ENCODE data around the gene DPM2. TPM values are rescaled to one million over a fixed set of nuclear protein-coding genes. Genes with fewer than 3 reads are reported as not detected.

DPM2 gene
- total and polyA plus RNA-seq, 5 donors from 2014 or later: 27.5 to 35.7 (median 30.6) TPM

GRCh38 chr9:127923771-127924170, 13.9 kb downstream of the DPM2 start:
- no peaks in the 10 kb centered on the region for H3K36me3 ChIP-seq (ENCODE audit: control insufficient read depth, insufficient read depth, low read length)
- DNase-seq (no peak), ATAC-seq (ENCODE audit: low read depth in 2 of 2) (no peak)
- peaks cover 30% of the 10 kb centered on the region for H3K4me1 ChIP-seq (ENCODE audit: control insufficient read depth, insufficient read depth, low read length, poor library complexity, severe bottlenecking)
- Mint-ChIP-seq H3K9me3 (no peaks in the 10 kb centered on the region), H3K27me3 (peaks cover 24% of the 10 kb centered on the region), H3K4me1 (peaks cover 0 to 25% (median 15%) of the 10 kb centered on the region in 4 donors), H3K27ac (no peak overlapping the region), H3K4me3 (no peak overlapping the region), H3K36me3 (no peaks in the 10 kb centered on the region)
- no peaks in the 10 kb centered on the region for H3K9me3 ChIP-seq (ENCODE audit: control insufficient read depth in 2 of 2, low read length in 2 of 2)
- peaks cover 4% of the 10 kb centered on the region for H3K27me3 ChIP-seq (ENCODE audit: control insufficient read depth, insufficient read depth, low read length)
- no peak overlapping the region for H3K27ac ChIP-seq (ENCODE audit: insufficient read depth, low read length, poor library complexity, severe bottlenecking)
- no peak overlapping the region for H3K4me3 ChIP-seq (ENCODE audit: low read depth, low read length)

- Mint-ChIP-seq H3K4me1 (peaks cover 0 to 25% (median 14%) of the 10 kb centered on the region in 4 donors), H3K36me3 (no peaks in the 10 kb centered on the region), H3K4me3 (peak overlapping the region in 1 of 4 donors; percentile 32), H3K27me3 (peaks cover 20% of the 10 kb centered on the region), H3K9me3 (no peaks in the 10 kb centered on the region), H3K27ac (no peak overlapping the region)
- ATAC-seq (ENCODE audit: low read depth in 2 of 2) (no peak), DNase-seq (no peak)
- Histone ChIP-seq H3K27ac (ENCODE audit: insufficient read depth, low read length, poor library complexity, severe bottlenecking) (no peak overlapping the region), H3K9me3 (ENCODE audit: control insufficient read depth in 2 of 2, low read length in 2 of 2) (no peaks in the 10 kb centered on the region), H3K4me3 (ENCODE audit: low read depth, low read length) (no peak overlapping the region), H3K27me3 (ENCODE audit: control insufficient read depth, insufficient read depth, low read length) (peaks cover 4% of the 10 kb centered on the region), H3K4me1 (ENCODE audit: control insufficient read depth, insufficient read depth, low read length, poor library complexity, severe bottlenecking) (peaks cover 28% of the 10 kb centered on the region), H3K36me3 (ENCODE audit: control insufficient read depth, insufficient read depth, low read length) (no peaks in the 10 kb centered on the region)
These were observed 14.6 kb downstream of the DPM2 start for GRCh38 chr9:127923046-127923445.

GRCh38 chr9:127921557-127922120, 16.0 kb downstream of the DPM2 start:
- H3K27ac ChIP-seq (ENCODE audit: insufficient read depth, low read length, poor library complexity, severe bottlenecking): no peak overlapping the region
- H3K4me3 ChIP-seq (ENCODE audit: low read depth, low read length): no peak overlapping the region
- DNase-seq: peak; percentile 67 to 76 (median 76)
- H3K9me3 ChIP-seq (ENCODE audit: control insufficient read depth in 2 of 2, low read length in 2 of 2): no peaks in the 10 kb centered on the region
- Mint-ChIP-seq H3K9me3 (no peaks in the 10 kb centered on the region), H3K27me3 (peaks cover 20% of the 10 kb centered on the region), H3K27ac (peak overlapping the region in 2 of 3 donors; percentile 52 to 83), H3K36me3 (no peaks in the 10 kb centered on the region), H3K4me1 (peaks cover 0 to 33% (median 19%) of the 10 kb centered on the region in 4 donors), H3K4me3 (peak overlapping the region; percentile 11 to 80 (median 57))
- peaks cover 4% of the 10 kb centered on the region for H3K27me3 ChIP-seq (ENCODE audit: control insufficient read depth, insufficient read depth, low read length)
- no peaks in the 10 kb centered on the region for H3K36me3 ChIP-seq (ENCODE audit: control insufficient read depth, insufficient read depth, low read length)
- H3K4me1 ChIP-seq (ENCODE audit: control insufficient read depth, insufficient read depth, low read length, poor library complexity, severe bottlenecking): peaks cover 23% of the 10 kb centered on the region
- ATAC-seq (ENCODE audit: low read depth in 2 of 2): peak; percentile 39 to 46

GRCh38 chr9:127920794-127921193, 16.9 kb downstream of the DPM2 start:
- Mint-ChIP-seq H3K4me3 (no peak overlapping the region), H3K27me3 (peaks cover 11% of the 10 kb centered on the region), H3K9me3 (no peaks in the 10 kb centered on the region), H3K36me3 (no peaks in the 10 kb centered on the region), H3K4me1 (peaks cover 0 to 38% (median 21%) of the 10 kb centered on the region in 4 donors), H3K27ac (peak overlapping the region in 1 of 3 donors; percentile 26)
- H3K4me3 ChIP-seq (ENCODE audit: low read depth, low read length): no peak overlapping the region
- peaks cover 29% of the 10 kb centered on the region for H3K4me1 ChIP-seq (ENCODE audit: control insufficient read depth, insufficient read depth, low read length, poor library complexity, severe bottlenecking)
- DNase-seq (no peak), ATAC-seq (ENCODE audit: low read depth in 2 of 2) (no peak)
- H3K27ac ChIP-seq (ENCODE audit: insufficient read depth, low read length, poor library complexity, severe bottlenecking): no peak overlapping the region
- peaks cover 4% of the 10 kb centered on the region for H3K27me3 ChIP-seq (ENCODE audit: control insufficient read depth, insufficient read depth, low read length)
- H3K9me3 ChIP-seq (ENCODE audit: control insufficient read depth in 2 of 2, low read length in 2 of 2): no peaks in the 10 kb centered on the region
- H3K36me3 ChIP-seq (ENCODE audit: control insufficient read depth, insufficient read depth, low read length): no peaks in the 10 kb centered on the region

GRCh38 chr9:127919253-127919815, 18.3 kb downstream of the DPM2 start:
- Histone ChIP-seq H3K36me3 (ENCODE audit: control insufficient read depth, insufficient read depth, low read length) (peaks cover 3% of the 10 kb centered on the region), H3K4me3 (ENCODE audit: low read depth, low read length) (no peak overlapping the region), H3K27me3 (ENCODE audit: control insufficient read depth, insufficient read depth, low read length) (peaks cover 4% of the 10 kb centered on the region), H3K4me1 (ENCODE audit: control insufficient read depth, insufficient read depth, low read length, poor library complexity, severe bottlenecking) (peaks cover 44% of the 10 kb centered on the region), H3K27ac (ENCODE audit: insufficient read depth, low read length, poor library complexity, severe bottlenecking) (no peak overlapping the region), H3K9me3 (ENCODE audit: control insufficient read depth in 2 of 2, low read length in 2 of 2) (no peaks in the 10 kb centered on the region)
- peaks cover 0 to 46% (median 26%) of the 10 kb centered on the region in 4 donors for H3K4me1 Mint-ChIP-seq
- H3K9me3 Mint-ChIP-seq: no peaks in the 10 kb centered on the region
- H3K36me3 Mint-ChIP-seq: no peaks in the 10 kb centered on the region
- H3K4me3 Mint-ChIP-seq: peak overlapping the region in 2 of 4 donors; percentile 91 to 95
- peaks cover 4% of the 10 kb centered on the region for H3K27me3 Mint-ChIP-seq
- no peak for DNase-seq
- H3K27ac Mint-ChIP-seq: peak overlapping the region in 1 of 3 donors; percentile 86
- no peak for ATAC-seq (ENCODE audit: low read depth in 2 of 2)

GRCh38 chr9:127918183-127919107, 19.2 kb downstream of the DPM2 start:
- peak overlapping the region in 2 of 3 donors; percentile 71 to 86 for H3K27ac Mint-ChIP-seq
- H3K9me3 Mint-ChIP-seq: no peaks in the 10 kb centered on the region
- H3K27me3 Mint-ChIP-seq: peaks cover 4% of the 10 kb centered on the region
- Histone ChIP-seq H3K4me1 (ENCODE audit: control insufficient read depth, insufficient read depth, low read length, poor library complexity, severe bottlenecking) (peaks cover 44% of the 10 kb centered on the region), H3K4me3 (ENCODE audit: low read depth, low read length) (no peak overlapping the region), H3K9me3 (ENCODE audit: control insufficient read depth in 2 of 2, low read length in 2 of 2) (no peaks in the 10 kb centered on the region), H3K36me3 (ENCODE audit: control insufficient read depth, insufficient read depth, low read length) (peaks cover 3% of the 10 kb centered on the region), H3K27me3 (ENCODE audit: control insufficient read depth, insufficient read depth, low read length) (no peaks in the 10 kb centered on the region), H3K27ac (ENCODE audit: insufficient read depth, low read length, poor library complexity, severe bottlenecking) (no peak overlapping the region)
- DNase-seq (peak in 1 of 3 donors; percentile 39), ATAC-seq (ENCODE audit: low read depth in 2 of 2) (no peak)
- H3K36me3 Mint-ChIP-seq: peaks cover 5% of the 10 kb centered on the region
- peak overlapping the region; percentile 50 to 95 (median 87) for H3K4me3 Mint-ChIP-seq
- peaks cover 0 to 51% (median 26%) of the 10 kb centered on the region in 4 donors for H3K4me1 Mint-ChIP-seq

GRCh38 chr9:127917603-127918002, 20.1 kb downstream of the DPM2 start:
- Mint-ChIP-seq H3K36me3 (peaks cover 10% of the 10 kb centered on the region), H3K27ac (peak overlapping the region in 2 of 3 donors; percentile 43 to 83), H3K4me3 (peak overlapping the region; percentile 71 to 95 (median 88)), H3K9me3 (no peaks in the 10 kb centered on the region), H3K27me3 (no peaks in the 10 kb centered on the region), H3K4me1 (peaks cover 0 to 56% (median 29%) of the 10 kb centered on the region in 4 donors)
- Histone ChIP-seq H3K4me3 (ENCODE audit: low read depth, low read length) (peak overlapping the region; percentile 61), H3K36me3 (ENCODE audit: control insufficient read depth, insufficient read depth, low read length) (peaks cover 3% of the 10 kb centered on the region), H3K4me1 (ENCODE audit: control insufficient read depth, insufficient read depth, low read length, poor library complexity, severe bottlenecking) (peaks cover 47% of the 10 kb centered on the region), H3K27me3 (ENCODE audit: control insufficient read depth, insufficient read depth, low read length) (no peaks in the 10 kb centered on the region), H3K9me3 (ENCODE audit: control insufficient read depth in 2 of 2, low read length in 2 of 2) (no peaks in the 10 kb centered on the region), H3K27ac (ENCODE audit: insufficient read depth, low read length, poor library complexity, severe bottlenecking) (peak overlapping the region; percentile 41)
- DNase-seq (no peak), ATAC-seq (ENCODE audit: low read depth in 2 of 2) (no peak)
